HG03575 (cell line): Measurements from ENCODE around the gene LRRC57.
"Not testable (repeated sequence)": the region's sequence is repeated elsewhere in the genome, so short reads cannot be mapped to it uniquely, and the experiment has no call there.

Experiments
- ATAC-seq: cut with Tn5 transposase; IDR thresholded peaks from one replicate; pipeline ENCODE4 v1.9.1; 2021; ENCODE audit not compliant: unreplicated experiment, insufficient number of reproducible peaks, low FRiP score; ENCODE audit errors: extremely low read depth

Gene LRRC57

DNA sequence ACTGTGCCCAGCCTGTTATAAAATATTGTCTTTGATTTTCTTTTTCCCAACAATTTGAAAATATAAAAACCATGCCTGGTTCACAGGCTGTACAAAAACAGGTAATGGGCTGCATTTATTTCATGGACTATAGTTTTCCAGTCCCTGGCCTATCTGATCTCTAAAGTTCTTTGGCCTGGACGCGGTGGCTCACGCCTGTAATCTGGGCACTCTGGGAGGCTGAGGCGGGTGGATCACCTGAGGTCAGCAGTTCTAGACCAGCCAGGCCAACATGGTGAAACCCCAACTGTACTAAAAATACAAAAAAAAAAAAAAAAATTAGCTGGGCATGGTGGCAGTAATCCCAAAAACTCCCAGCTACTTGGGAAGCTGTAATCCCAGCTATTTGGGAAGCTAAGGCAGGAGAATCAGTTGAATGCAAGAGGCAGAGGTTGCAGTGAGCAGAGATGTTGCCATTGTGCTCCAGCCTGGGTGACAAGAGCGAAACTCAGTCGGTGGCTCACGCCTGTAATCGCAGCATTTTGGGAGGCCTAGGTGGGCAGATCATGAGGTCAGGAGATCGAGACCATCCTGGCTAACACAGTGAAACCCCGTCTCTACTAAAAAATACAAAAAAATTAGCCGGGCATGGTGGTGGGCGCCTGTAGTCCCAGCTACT lies 8.1 kb upstream of the LRRC57 start:
- ATAC-seq: not testable (repeated sequence)

DNA sequence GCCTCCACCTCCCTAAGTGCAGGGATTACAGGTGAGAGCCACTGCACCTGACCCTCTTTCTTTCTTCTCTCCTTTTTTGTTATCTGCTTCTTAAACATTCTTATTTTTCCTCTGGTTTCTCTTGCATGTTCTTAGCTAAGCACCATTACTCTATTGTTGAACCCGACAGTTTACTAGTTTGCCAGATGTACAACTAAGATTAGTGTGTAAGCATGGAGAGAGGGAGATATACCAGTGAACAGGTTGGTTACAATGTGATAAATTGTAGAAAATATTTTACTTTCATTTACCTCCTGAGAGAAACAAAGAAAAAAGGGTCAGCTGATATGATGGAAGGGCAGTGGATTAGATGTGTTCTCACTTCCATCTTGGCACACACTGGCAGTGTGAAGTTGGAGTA lies 5.0 kb upstream of the LRRC57 start:
- ATAC-seq: no peak

GRCh38 chr15:42549741-42550392 lies 1.3 kb upstream of the LRRC57 start:
- no peak for ATAC-seq

- ATAC-seq: no peak
Observed at GRCh38 chr15:42549032-42549491, 469 bp upstream of the LRRC57 start.

GRCh38 chr15:42547918-42548248 lies 710 bp downstream of the LRRC57 start:
- no peak for ATAC-seq

DNA sequence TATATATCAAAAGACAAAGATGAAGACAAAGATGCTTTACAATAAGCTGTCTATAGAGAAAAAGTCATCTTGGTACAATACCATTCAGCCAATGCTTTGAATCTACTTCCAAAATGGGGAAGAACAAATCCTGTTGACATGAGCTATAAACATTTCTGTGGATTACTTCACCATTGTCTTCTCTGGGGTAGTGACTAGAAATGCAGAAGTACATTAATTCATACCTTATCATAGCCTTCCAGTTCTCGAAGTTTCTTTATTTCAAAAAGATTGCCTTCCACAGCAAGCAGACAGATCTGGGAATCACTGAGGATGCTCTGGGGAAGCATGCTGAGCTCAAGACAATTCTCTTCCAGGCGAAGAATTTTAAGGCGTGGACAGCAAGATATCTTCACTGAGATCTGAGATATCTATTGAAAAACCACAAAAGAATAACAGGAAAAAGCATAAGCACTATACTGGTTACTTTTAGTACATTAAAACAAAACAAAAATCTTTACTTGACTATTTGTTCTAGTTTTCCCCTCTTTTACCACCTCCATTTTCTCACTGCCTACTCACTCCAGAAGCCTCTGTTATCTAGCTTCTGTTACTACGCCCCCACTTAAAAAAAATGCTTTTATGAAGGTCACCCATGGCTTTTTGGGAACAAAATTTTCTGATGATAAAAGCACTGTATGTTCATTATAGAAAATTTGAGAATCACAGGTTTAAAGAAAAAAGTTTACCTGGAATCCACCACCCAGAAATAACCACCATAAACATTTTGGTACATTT lies 3.6 kb downstream of the LRRC57 start:
- ATAC-seq: no peak

GRCh38 chr15:42533246-42533645 lies 15.3 kb downstream of the LRRC57 start:
- ATAC-seq: no peak

GRCh38 chr15:42528970-42529369 lies 19.6 kb downstream of the LRRC57 start:
- no peak for ATAC-seq

GRCh38 chr15:42523331-42523730 lies 25.3 kb downstream of the LRRC57 start:
- no peak for ATAC-seq

GRCh38 chr15:42511007-42511391 lies 37.6 kb downstream of the LRRC57 start:
- no peak for ATAC-seq

- no peak for ATAC-seq
Observed at GRCh38 chr15:42510258-42511006, 38.2 kb downstream of the LRRC57 start.

- no peak for ATAC-seq
Observed at GRCh38 chr15:42508263-42508690, 40.3 kb downstream of the LRRC57 start.

DNA sequence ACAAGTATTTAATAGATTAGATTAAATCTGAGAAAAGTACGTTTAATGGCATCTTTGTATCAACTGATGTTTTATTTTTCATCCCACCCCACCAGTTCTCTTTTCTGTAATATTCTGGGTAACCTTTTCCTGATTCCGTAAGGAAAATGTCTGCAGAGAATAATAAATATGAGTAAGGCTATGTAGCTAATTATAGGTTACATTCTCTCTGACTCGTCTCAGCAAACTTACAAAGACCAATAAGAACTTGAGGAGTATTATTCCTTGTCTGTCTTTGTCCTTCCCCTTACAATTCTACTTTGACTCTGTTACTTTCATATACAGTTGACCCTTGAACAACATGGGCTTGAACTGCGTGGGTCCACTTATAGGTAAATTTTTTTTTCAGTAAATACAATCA lies 41.1 kb downstream of the LRRC57 start:
- ATAC-seq: no peak

DNA sequence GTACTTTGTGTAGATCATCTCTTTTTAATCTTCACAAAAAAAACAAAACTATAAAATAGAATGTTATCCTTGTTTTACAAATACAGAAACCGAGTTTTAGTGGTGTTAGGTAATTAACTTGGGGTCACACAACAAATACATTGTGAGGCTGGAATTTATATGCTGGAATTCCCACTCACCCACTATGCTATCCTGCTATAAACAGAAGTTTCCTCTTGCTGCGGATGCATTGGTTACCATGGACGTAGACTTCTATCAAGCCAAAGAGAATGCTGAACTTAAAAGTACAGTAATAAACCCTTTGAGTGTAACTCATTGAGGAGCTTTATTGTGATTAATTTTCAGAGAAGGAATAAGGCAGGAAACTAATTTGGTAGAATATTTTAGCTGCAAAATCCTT lies 44.0 kb downstream of the LRRC57 start:
- ATAC-seq: peak; percentile 7

DNA sequence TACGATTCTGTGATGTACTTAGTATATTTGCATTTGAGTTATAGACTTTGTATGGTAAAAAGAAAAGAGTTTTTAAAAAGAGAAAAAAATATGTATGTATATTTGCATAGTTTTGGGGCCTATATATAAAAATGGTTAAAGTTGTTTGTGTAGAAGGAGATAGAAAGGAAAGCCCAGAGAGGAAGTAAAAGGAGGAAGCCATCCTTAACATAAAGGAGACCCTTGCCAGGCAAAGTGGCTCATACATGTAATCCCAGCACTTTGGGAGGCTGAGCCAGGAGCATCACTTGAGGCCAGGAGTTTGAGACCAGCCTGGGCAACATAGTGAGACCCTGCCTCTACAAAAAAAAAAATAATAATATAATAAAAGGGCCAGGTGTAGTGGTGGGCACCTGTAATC lies 44.8 kb downstream of the LRRC57 start:
- ATAC-seq: no peak

- no peak for ATAC-seq
Observed at GRCh38 chr15:42502477-42502876, 46.1 kb downstream of the LRRC57 start.

DNA sequence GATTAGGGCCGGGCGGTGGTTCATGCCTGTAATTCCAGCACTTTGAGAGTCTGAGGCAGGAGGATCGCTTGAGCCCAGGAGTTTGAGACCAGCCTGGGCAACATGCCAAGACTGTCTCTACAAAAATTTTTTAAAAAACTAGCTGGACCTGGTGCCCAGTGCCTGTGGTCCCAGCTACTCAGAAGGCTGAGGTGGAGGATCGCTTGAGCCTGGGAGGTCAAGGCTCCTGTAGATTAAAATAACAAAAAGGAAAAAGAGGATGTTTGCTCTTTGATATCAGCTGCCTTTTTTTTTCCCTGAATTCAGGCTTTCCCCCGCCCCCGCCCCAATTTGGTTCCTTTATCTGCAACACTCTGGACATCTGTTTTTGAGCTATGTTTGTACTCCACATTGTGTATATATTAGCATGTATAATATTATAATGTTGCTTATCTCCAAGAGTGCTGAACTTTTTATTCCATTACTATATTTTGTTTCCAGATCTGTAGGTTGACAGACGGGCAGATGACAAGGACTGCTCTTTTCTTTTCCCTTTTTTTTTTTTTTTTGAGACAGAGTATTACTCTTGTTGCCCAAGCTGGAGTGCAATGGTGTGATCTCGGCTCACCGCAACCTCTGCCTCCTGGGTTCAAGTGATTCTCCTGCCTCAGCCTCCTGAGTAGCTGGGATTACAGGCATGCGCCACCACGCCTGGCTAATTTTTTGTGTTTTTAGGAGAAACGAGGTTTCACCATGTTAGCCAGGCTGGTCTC lies 48.6 kb downstream of the LRRC57 start:
- no peak for ATAC-seq

- ATAC-seq: no peak
Observed at GRCh38 chr15:42498212-42499068, 50.2 kb downstream of the LRRC57 start.
